GM12878 (cell line): ENCODE results near the gene UNC80. TPM values are rescaled to one million over a fixed set of nuclear protein-coding genes. Genes with fewer than 3 reads are reported as not detected.

Experiments
- ATAC-seq: fragments of 200-7000 bp; cut with Tn5 transposase; 3 replicates; pipeline ENCODE4 v1.9.1; 2020; ENCODE audit warnings: mild to moderate bottlenecking, moderate library complexity
- BruUV-seq: library from RNA; stranded (reverse); fragments of 400-500 nt; replicated peaks from 2 replicates; lab custom pipeline; 2021; lab: Mats Ljungman, UMichigan
- CTCF ChIA-PET: fragments of 300-600 bp; sonication (Branson Sonifier 250); formaldehyde crosslinking; extraction: SDS; loops from one replicate; lab custom pipeline; 2021; ENCODE audit warnings: inconsistent platforms; lab: Yijun Ruan, JAX
- POLR2A ChIA-PET: fragments of 350-600 bp; formaldehyde crosslinking; extraction: SDS; loops from one replicate; lab custom pipeline; 2021; ENCODE audit warnings: inconsistent platforms; lab: Charles Lee
- RAD21 ChIA-PET: fragments of 300-600 bp; sonication (Branson Sonifier 250); formaldehyde crosslinking; loops from one replicate; lab custom pipeline; 2023; ENCODE audit warnings: antibody characterized with exemption; ENCODE audit not compliant: unreplicated experiment; lab: Charles Lee
- SMC1A ChIA-PET: fragments of 300-600 bp; sonication (Branson Sonifier 250); formaldehyde crosslinking; loops from one replicate; lab custom pipeline; 2023; ENCODE audit not compliant: unreplicated experiment, uncharacterized antibody; lab: Charles Lee
- DNase-seq: peaks from one replicate; pipeline ENCODE4 v3.0.0-alpha.2; 2011; ENCODE audit warnings: low read depth, low spot score
- FAIRE-seq: peaks from 3 replicates; lab custom pipeline; 2011; peaks lifted over from hg19 to GRCh38; lab: Jason Lieb, UNC
- H2AFZ ChIP-seq: 2 replicates; pipeline ENCODE4 v1.6.0; 2011; ENCODE audit warnings: low read depth, low read length, control low read depth; ENCODE audit not compliant: control insufficient read depth
- H3K27ac ChIP-seq: 2 replicates; pipeline ENCODE4 v1.5.1; 2011; ENCODE audit warnings: control low read depth; ENCODE audit not compliant: control insufficient read depth, insufficient read depth
- H3K27me3 ChIP-seq, 2 experiments: replicated peaks in 1 of 2; 2 replicates each; pipeline versions ENCODE4 v1.6.0 to v1.6.1; 2011; ENCODE audit warnings: low read length in 1 of 2; ENCODE audit not compliant: control insufficient read depth in 2 of 2, insufficient read depth in 2 of 2
- H3K36me3 ChIP-seq, 2 experiments: 2 replicates each; pipeline ENCODE4 v1.5.1; 2011; ENCODE audit warnings: low read length in 1 of 2; ENCODE audit not compliant: control insufficient read depth in 2 of 2, insufficient read depth in 2 of 2
- H3K4me1 ChIP-seq: 2 replicates; pipeline ENCODE4 v1.6.1; 2011; ENCODE audit warnings: mild to moderate bottlenecking, low read length, moderate library complexity, mixed read lengths; ENCODE audit not compliant: control insufficient read depth, insufficient read depth
- H3K4me2 ChIP-seq: 2 replicates; pipeline ENCODE4 v1.6.0; 2011; ENCODE audit warnings: control low read depth; ENCODE audit not compliant: control insufficient read depth, insufficient read depth
- H3K4me3 ChIP-seq: fragments of 200-600 bp; sonication (generic); 2 replicates; pipeline ENCODE4 v1.5.1; 2016
- H3K79me2 ChIP-seq: 2 replicates; pipeline ENCODE4 v1.6.0; 2011; ENCODE audit warnings: low read length; ENCODE audit not compliant: control insufficient read depth, insufficient read depth
- H3K9ac ChIP-seq: 2 replicates; pipeline ENCODE4 v1.8.0; 2011; ENCODE audit warnings: low read length, control low read depth, mixed read lengths; ENCODE audit not compliant: control insufficient read depth, insufficient read depth
- H3K9me3 ChIP-seq: replicated peaks from 3 replicates; pipeline ENCODE4 v1.5.1; 2011; ENCODE audit warnings: mild to moderate bottlenecking, low read length; ENCODE audit not compliant: control insufficient read depth, insufficient read depth
- H4K20me1 ChIP-seq: 2 replicates; pipeline ENCODE4 v1.6.0; 2011; ENCODE audit not compliant: control insufficient read depth, insufficient read depth
- ASH2L ChIP-seq: fragments of 300-600, 200-600 bp; sonication (generic); IDR thresholded peaks from 2 replicates; pipeline ENCODE4 v1.6.1; 2017; ENCODE audit warnings: low read depth, mild to moderate bottlenecking, borderline replicate concordance
- ATF7 ChIP-seq: fragments of 450-650 bp; IDR thresholded peaks from 2 replicates; pipeline ENCODE4 v1.6.1; 2016; ENCODE audit warnings: low read depth, mild to moderate bottlenecking
- CBX3 ChIP-seq: fragments of 200-600 bp; sonication (generic); IDR thresholded peaks from 2 replicates; pipeline ENCODE4 v1.6.1; 2016; ENCODE audit warnings: low read depth, borderline replicate concordance
- JUNB ChIP-seq: IDR thresholded peaks from 2 replicates; pipeline ENCODE4 v1.6.1; 2016; ENCODE audit warnings: antibody characterized with exemption, mild to moderate bottlenecking
- NFYB ChIP-seq: IDR thresholded peaks from 2 replicates; pipeline ENCODE4 v1.6.1; 2011; ENCODE audit warnings: low read depth, mild to moderate bottlenecking, low read length, improper control_type of control experiment, moderate library complexity; ENCODE audit not compliant: insufficient read depth
- POLR2AphosphoS5 ChIP-seq: IDR thresholded peaks from 2 replicates; pipeline ENCODE4 v1.6.1; 2011; ENCODE audit warnings: mild to moderate bottlenecking, low read length, inconsistent platforms
- WGBS: methylation state at CpG from one replicate; pipeline ENCODE4 v1.1.6; 2016; ENCODE audit warnings: low lambda C conversion rate; ENCODE audit not compliant: insufficient replicate concordance, insufficient coverage; ENCODE audit errors: missing lambda C conversion rate; 5-methylcytosine and 5-hydroxymethylcytosine counted together
- in situ Hi-C: fragments of 300-500 bp; cut with MboI; formaldehyde crosslinking; loops from 9 replicates; pipeline ENCODE4 v1.14.3; 2018; ENCODE audit warnings: mixed read lengths
- intact Hi-C: fragments of 100-400 bp; cut with micrococcal nuclease; formaldehyde crosslinking; loops from one replicate; pipeline ENCODE4 v1.14.2; 2022; ENCODE audit not compliant: unreplicated experiment
- polyA plus RNA-seq, 11 experiments: library from polyadenylated mRNA; depleted of rRNA in 4 of 11; unstranded in 6 of 11; stranded (reverse) in 5 of 11; fragments of >200 nt; fragmentation: Nextera tagmentation in 4 of 11; fragmentation: Illumina TruSeq in 1 of 11; extraction: Ambion mirVana in 4 of 11; extraction: Trizol in 1 of 11; gene quantifications; 1 replicate in 1 of 11; 2 replicates in 10 of 11; pipeline versions ENCODE4 v1.2.1 to v1.2.3, GENCODE V29; 2011 to 2016; ENCODE audit warnings: inconsistent platforms in 2 of 11, missing spikeins in 2 of 11, low read depth in 1 of 11
- total RNA-seq, 4 experiments: library from RNA; depleted of rRNA in 3 of 4; stranded (reverse); fragments of >200 nt in 3 of 4; fragmentation: Illumina TruSeq in 1 of 4; extraction: Trizol in 1 of 4; gene quantifications; 2 replicates each; pipeline versions ENCODE4 v1.2.1 to v1.2.3, GENCODE V29; 2013 to 2021
- TF ChIP-seq, protein P1 (sequence below): fragments of 450-650 bp; IDR thresholded peaks from 2 replicates; pipeline ENCODE4 v1.6.1; 2016; ENCODE audit warnings: mild to moderate bottlenecking
- TF ChIP-seq, protein P2 (sequence below): IDR thresholded peaks from 2 replicates; pipeline ENCODE4 v1.6.1; 2012; ENCODE audit warnings: low read depth, low read length, improper control_type of control experiment

The UNC80 gene
- total and polyA plus RNA-seq, 10 of the 15 experiments (the other 5 are each of a cell fraction or from before 2014, with no cell fraction given): not detected

DNA sequence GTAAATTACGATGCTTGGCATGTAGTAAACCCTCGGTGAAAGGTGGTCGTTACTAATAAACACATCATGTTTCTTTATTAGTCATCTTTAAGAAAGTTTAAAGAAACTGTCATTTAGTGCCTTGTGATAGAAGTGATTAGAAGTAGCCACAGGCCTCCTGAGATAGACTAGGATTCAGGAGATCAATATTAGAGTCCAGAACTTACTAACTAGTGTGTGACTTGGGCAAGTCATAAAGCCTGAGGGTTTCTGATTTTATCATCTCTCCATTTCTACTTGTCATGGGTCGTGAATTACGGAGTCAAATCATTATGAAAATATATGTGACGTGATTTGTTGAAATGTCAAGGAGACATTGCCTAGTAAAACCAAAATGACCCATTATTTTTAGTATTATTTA is 237.5 kb downstream of the UNC80 start:
- peak; percentile 19; the same call in 2 of the 3 replicates for ATAC-seq
- SMC1A ChIA-PET: no interaction called here
- Histone ChIP-seq H3K36me3 (peaks cover 0 to 29% of the 10 kb centered on the region in 2 experiments; a peak in 1 of 4 replicates), H4K20me1 (no peaks in the 10 kb centered on the region; the same call in 1 of the 2 replicates), H3K27me3 (no peaks in the 10 kb centered on the region), H3K9me3 (no peaks in the 10 kb centered on the region), H3K4me1 (peaks cover 3% of the 10 kb centered on the region; the same call in 1 of the 2 replicates), H3K27ac (no peak overlapping the region), H3K4me2 (no peak overlapping the region), H3K79me2 (peaks cover 80% of the 10 kb centered on the region), H3K4me3 (no peak overlapping the region), H3K9ac (no peak overlapping the region), H2AFZ (no peak overlapping the region)
- TF ChIP-seq NFYB (no peak), JUNB (peak; percentile 55), ASH2L (no peak)
- TF ChIP-seq, protein P1, sequence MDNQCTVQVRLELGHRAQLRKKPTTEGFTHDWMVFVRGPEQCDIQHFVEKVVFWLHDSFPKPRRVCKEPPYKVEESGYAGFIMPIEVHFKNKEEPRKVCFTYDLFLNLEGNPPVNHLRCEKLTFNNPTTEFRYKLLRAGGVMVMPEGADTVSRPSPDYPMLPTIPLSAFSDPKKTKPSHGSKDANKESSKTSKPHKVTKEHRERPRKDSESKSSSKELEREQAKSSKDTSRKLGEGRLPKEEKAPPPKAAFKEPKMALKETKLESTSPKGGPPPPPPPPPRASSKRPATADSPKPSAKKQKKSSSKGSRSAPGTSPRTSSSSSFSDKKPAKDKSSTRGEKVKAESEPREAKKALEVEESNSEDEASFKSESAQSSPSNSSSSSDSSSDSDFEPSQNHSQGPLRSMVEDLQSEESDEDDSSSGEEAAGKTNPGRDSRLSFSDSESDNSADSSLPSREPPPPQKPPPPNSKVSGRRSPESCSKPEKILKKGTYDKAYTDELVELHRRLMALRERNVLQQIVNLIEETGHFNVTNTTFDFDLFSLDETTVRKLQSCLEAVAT: no peak
- in situ Hi-C loops (loop anchor here (10.0 kb wide), 1 partner anchor 156 kb away; no protein-coding TSS in a partner anchor), intact Hi-C loops (loop anchor here (10.0 kb wide), 1 partner anchor 466 kb away; the partner anchor contains the start of gene LANCL1)
- POLR2A ChIA-PET: no interaction called here
- RAD21 ChIA-PET: no interaction called here
- CTCF ChIA-PET: interaction anchor here (1.2 to 2.1 kb wide), 2 partner anchors 20 to 64 kb away, joined by 4 read pairs; no protein-coding TSS in a partner anchor
- no TSS peak for BruUV-seq
- 7% methylated on average over 6 of the region's 6 CpGs for WGBS
- no peak for FAIRE-seq
- no peak for DNase-seq

DNA sequence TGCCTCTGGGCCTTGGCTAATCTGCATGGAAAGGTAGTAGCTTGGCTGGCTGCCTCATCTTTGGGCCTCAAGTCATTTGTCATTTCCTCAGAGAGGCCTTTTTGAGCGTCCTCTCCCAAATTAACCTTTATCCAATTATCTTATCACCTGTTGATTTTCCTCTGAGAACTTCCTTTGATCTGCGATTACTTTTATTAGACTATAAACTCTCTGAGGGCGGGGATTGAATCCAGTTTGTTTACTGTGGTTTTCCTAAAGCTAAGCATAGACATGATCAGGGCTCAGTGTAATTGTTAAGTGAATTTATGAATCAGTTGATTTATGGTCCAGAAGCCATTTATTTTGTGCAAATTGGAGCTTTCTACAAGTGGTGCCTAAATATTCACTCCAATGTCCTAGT is 238.3 kb downstream of the UNC80 start:
- no peak for ATAC-seq
- Histone ChIP-seq H3K4me1 (no peaks in the 10 kb centered on the region), H3K36me3 (peaks cover 0 to 31% of the 10 kb centered on the region in 2 experiments; a peak in 1 of 4 replicates)
- TF ChIP-seq POLR2AphosphoS5 (no peak), CBX3 (no peak), ATF7 (no peak)
- TF ChIP-seq, protein P2, sequence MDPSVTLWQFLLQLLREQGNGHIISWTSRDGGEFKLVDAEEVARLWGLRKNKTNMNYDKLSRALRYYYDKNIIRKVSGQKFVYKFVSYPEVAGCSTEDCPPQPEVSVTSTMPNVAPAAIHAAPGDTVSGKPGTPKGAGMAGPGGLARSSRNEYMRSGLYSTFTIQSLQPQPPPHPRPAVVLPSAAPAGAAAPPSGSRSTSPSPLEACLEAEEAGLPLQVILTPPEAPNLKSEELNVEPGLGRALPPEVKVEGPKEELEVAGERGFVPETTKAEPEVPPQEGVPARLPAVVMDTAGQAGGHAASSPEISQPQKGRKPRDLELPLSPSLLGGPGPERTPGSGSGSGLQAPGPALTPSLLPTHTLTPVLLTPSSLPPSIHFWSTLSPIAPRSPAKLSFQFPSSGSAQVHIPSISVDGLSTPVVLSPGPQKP: no peak
- TF ChIP-seq, protein P1: no peak

More for the DNA sequence above, 238.3 kb downstream of the UNC80 start:
- Histone ChIP-seq H3K27me3 (no peaks in the 10 kb centered on the region), H3K9ac (no peak overlapping the region), H3K4me2 (no peak overlapping the region), H3K9me3 (no peaks in the 10 kb centered on the region), H3K79me2 (peaks cover 72% of the 10 kb centered on the region), H4K20me1 (no peaks in the 10 kb centered on the region; the same call in 1 of the 2 replicates), H3K4me3 (no peak overlapping the region), H3K27ac (no peak overlapping the region), H2AFZ (no peak overlapping the region)
- intact Hi-C loops (loop anchor here (10.0 kb wide), 1 partner anchor 465 kb away; the partner anchor contains the start of gene LANCL1), in situ Hi-C loops (loop anchor here (10.0 kb wide), 1 partner anchor 155 kb away; no protein-coding TSS in a partner anchor)
- WGBS: 79% methylated on average over 3 of the region's 3 CpGs
- RAD21 ChIA-PET: no interaction called here
- CTCF ChIA-PET: interaction anchor here (0.6 to 2.1 kb wide), 6 partner anchors 12 to 186 kb away, joined by 3 to 5 read pairs (median 4); no protein-coding TSS in a partner anchor
- DNase-seq (no peak), FAIRE-seq (no peak)
- SMC1A ChIA-PET: interaction anchor here (1.1 kb wide), 1 partner anchor 28 kb away, joined by 3 read pairs; no protein-coding TSS in a partner anchor
- POLR2A ChIA-PET: interaction anchor here (0.5 kb wide), 1 partner anchor 1849 kb away, joined by 3 read pairs; no protein-coding TSS in a partner anchor
- BruUV-seq: no TSS peak
